Mesothelial cell of epicardium (in vitro differentiated cells): ENCODE data around the gene CPEB2. TPM values are rescaled to one million over a fixed set of nuclear protein-coding genes. Genes with fewer than 3 reads are reported as not detected.

Source experiments
- DNase-seq, 2 experiments: peaks; one replicate each; pipeline ENCODE4 v3.0.0; 2021; ENCODE audit warnings: low spot score in 2 of 2; ENCODE audit not compliant: unreplicated experiment in 2 of 2
- H3K27ac Mint-ChIP-seq: 2 replicates; pipeline ENCODE4 v1.8.0; 2021; ENCODE audit warnings: mixed read lengths
- H3K27me3 Mint-ChIP-seq: 2 replicates; pipeline ENCODE4 v1.8.0; 2021; ENCODE audit warnings: low read depth, mixed read lengths
- H3K36me3 Mint-ChIP-seq: 2 replicates; pipeline ENCODE4 v1.8.0; 2021; ENCODE audit warnings: mixed read lengths
- H3K4me1 Mint-ChIP-seq: 2 replicates; pipeline ENCODE4 v1.8.0; 2021; ENCODE audit warnings: mixed read lengths
- H3K4me3 Mint-ChIP-seq: 2 replicates; pipeline ENCODE4 v1.8.0; 2021; ENCODE audit warnings: mild to moderate bottlenecking, moderate library complexity, mixed read lengths
- H3K9me3 Mint-ChIP-seq: 2 replicates; pipeline ENCODE4 v1.8.0; 2021; ENCODE audit warnings: mixed read lengths
- CTCF ChIP-seq: fragments of 200-600 bp; sonication (generic); IDR thresholded peaks from one replicate; pipeline ENCODE4 v1.5.0; 2021; ENCODE audit warnings: antibody characterized with exemption; ENCODE audit not compliant: unreplicated experiment
- total RNA-seq: library from RNA; stranded (reverse); gene quantifications from 3 replicates; pipeline ENCODE4 v1.2.1, GENCODE V29; 2021

The CPEB2 gene
- total RNA-seq, 1 donor from 2014 or later: 4.1 TPM

- H3K27ac Mint-ChIP-seq: peak overlapping the region; percentile 78
- peaks cover 11% of the 10 kb centered on the region for H3K27me3 Mint-ChIP-seq
Measured at GRCh38 chr4:15004739-15005301, 2.5 kb downstream of the CPEB2 start.

GRCh38 chr4:15005474-15006115, 3.3 kb downstream of the CPEB2 start:
- Mint-ChIP-seq H3K27me3 (peaks cover 11% of the 10 kb centered on the region), H3K27ac (no peak overlapping the region), H3K4me3 (peak overlapping the region; percentile 79), H3K36me3 (no peaks in the 10 kb centered on the region), H3K9me3 (no peaks in the 10 kb centered on the region), H3K4me1 (peaks cover 14% of the 10 kb centered on the region)
- DNase-seq: no peak
- no peak for TF ChIP-seq CTCF

More at GRCh38 chr4:15004739-15005301, 2.5 kb downstream of the CPEB2 start:
- Mint-ChIP-seq H3K4me3 (peak overlapping the region; percentile 79), H3K36me3 (no peaks in the 10 kb centered on the region), H3K4me1 (peaks cover 20% of the 10 kb centered on the region), H3K9me3 (no peaks in the 10 kb centered on the region)
- peak; percentile 25 to 61 for DNase-seq
- TF ChIP-seq CTCF: no peak

GRCh38 chr4:15006416-15007024, 4.2 kb downstream of the CPEB2 start:
- Mint-ChIP-seq H3K27me3 (peaks cover 11% of the 10 kb centered on the region), H3K36me3 (no peaks in the 10 kb centered on the region), H3K27ac (no peak overlapping the region), H3K9me3 (no peaks in the 10 kb centered on the region), H3K4me3 (no peak overlapping the region), H3K4me1 (peaks cover 7% of the 10 kb centered on the region)
- DNase-seq: no peak
- peak; percentile 20 for TF ChIP-seq CTCF

- DNase-seq: no peak
- no peak for TF ChIP-seq CTCF
- Mint-ChIP-seq H3K9me3 (no peaks in the 10 kb centered on the region), H3K27ac (no peak overlapping the region), H3K4me3 (no peak overlapping the region), H3K27me3 (peaks cover 11% of the 10 kb centered on the region), H3K36me3 (no peaks in the 10 kb centered on the region), H3K4me1 (peaks cover 7% of the 10 kb centered on the region)
Measured at GRCh38 chr4:15007201-15007600, 4.9 kb downstream of the CPEB2 start.

GRCh38 chr4:15010038-15010585, 7.8 kb downstream of the CPEB2 start:
- H3K36me3 Mint-ChIP-seq: no peaks in the 10 kb centered on the region
- DNase-seq: no peak
- peaks cover 10% of the 10 kb centered on the region for H3K27me3 Mint-ChIP-seq
- no peak overlapping the region for H3K4me3 Mint-ChIP-seq
- no peak for TF ChIP-seq CTCF
- H3K4me1 Mint-ChIP-seq: peaks cover 4% of the 10 kb centered on the region
- H3K27ac Mint-ChIP-seq: no peak overlapping the region
- no peaks in the 10 kb centered on the region for H3K9me3 Mint-ChIP-seq
